ENCODE measurements around the gene ADD2.

The ADD2 gene

DNA sequence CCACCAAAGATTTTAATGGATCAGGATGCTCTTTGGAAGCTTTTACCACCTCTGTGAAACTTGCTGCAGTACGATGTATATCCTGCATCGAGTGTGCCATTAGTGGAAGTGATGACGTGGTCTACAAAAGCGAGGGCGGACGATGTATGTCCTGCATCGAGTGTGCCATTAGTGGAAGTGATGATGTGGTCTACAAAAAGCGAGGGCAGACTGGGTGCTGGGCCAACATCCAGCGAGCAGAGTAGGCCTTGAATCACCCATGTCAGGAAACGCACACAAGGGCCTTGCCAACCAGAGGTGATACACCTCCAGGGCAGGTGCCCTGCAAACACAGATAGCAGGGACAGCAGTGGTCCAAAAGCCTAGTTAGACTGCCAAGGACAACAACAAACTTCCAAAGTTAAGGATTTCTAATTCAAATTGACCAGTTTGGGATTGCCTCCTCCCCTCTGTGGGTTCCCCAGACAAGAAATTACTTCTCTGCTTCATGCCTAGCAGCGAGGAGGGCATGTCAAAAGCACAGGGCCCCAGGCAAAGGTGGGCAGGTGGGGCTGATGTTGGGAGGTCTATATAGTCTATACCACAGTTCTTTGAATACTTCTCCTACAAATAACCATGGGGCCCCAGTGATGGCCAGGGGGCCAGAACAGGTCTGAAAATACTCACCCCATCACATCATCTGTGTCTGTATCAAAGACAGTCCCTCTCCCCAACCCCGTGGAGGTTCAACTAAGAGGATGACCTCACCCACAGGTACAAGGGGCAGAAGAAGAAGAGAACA, 70.2 kb downstream of the ADD2 start:
- no peak for DNase-seq

GRCh38 chr2:70696142-70696541, 71.9 kb downstream of the ADD2 start:
- DNase-seq = no peak

GRCh38 chr2:70692256-70692655, 75.7 kb downstream of the ADD2 start:
- DNase-seq = no peak

- DNase-seq = no peak
Observed at GRCh38 chr2:70691497-70692140, 76.4 kb downstream of the ADD2 start.

DNA sequence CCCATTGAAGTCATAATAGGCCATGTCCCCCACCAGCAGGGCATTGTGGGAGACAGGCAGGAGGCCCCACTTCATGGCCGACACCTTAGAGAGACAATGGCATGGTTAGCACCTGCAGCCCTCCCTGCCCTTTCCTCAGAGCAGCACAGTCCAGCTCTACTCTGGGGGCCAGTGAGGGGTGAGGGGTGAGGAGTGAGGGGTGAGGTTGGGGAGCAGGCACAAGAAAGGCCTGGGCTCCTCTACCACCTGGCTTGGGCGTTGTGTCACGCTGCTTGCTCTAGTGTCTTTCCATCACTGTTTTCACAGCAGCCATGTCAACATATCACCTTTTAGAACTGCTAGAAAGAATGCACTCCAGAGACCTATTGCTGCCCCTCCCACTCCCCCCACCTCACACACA, 77.2 kb downstream of the ADD2 start:
- DNase-seq = no peak

GRCh38 chr2:70688427-70688826, 79.6 kb downstream of the ADD2 start:
- no peak for DNase-seq

DNA sequence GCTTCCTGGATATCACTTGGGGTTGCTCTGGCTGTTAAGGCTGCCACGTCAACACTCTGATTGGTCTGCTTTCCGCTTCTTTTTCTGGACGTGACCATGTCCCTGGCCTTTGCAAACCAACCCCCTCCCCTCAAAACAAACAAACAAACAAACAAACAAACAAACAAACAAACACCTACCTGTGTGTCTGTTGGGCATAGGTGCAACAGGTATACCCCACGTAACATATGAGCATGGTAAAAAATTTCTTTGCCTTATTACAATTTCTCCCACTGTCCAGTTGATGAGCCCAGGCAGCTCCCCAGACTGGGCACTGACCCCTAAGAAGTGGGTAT, 80.6 kb downstream of the ADD2 start:
- no peak for DNase-seq

- DNase-seq = peak; percentile 77
Observed at GRCh38 chr2:70686577-70687460, 81.2 kb downstream of the ADD2 start.

DNA sequence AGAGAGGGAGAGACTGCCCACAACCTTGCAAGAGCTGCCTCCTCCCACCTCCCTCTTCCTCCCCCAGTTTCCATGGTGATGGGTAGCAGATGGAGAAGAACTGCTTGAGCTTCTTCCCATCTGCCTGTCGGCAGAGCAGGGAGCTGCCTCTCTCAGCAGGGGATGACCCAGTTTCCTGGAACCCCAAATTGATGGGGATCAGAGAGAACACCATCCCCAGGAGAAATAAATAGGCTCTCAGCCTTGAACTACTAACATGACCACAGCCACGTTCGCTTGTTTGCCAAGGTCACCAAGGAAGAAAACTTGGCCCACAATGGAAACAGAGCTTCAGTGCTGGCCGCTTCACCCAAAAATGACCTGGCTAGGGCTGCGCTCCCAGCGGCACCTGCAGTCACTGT, 82.2 kb downstream of the ADD2 start:
- DNase-seq = peak; percentile 97

DNA sequence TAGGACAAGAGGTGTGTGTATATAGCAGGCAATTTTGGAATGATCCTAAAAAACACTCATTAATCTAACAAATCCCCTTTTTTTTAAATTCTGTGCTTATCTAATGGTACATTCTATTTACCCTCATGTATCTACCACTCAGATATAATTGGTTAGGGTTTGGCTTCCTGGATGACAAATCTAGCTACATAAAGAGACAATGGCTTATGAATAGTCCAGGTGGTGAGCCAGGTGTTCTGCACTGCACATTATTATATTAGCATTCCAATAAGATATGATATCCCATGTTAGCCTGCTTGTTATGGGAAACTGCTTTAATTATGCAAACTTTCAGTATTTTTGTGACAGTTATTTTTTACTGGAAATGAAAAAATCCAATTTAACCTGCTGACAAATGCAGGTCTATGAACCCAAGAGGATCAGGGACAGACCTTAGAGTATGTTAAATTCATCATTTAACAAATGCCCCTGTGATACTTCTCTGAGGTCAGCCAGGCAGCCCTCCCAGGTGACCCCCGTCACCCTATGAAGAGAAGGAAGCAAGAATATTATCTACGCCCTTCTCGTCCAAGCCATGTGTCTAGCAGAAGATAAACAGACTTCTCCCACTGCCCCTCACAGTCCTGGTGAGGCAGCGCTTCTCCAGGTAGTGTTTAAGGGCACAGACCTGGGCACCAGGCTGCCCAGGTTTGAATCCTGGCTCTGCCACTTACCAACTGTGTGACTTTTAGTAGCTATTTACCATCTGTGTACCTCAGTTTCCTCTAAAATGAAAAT, 83.0 kb downstream of the ADD2 start:
- DNase-seq = peak; percentile 33

- DNase-seq = no peak
Observed at GRCh38 chr2:70683455-70683854, 84.5 kb downstream of the ADD2 start.

- no peak for DNase-seq
Observed at GRCh38 chr2:70680735-70681134, 87.3 kb downstream of the ADD2 start.

GRCh38 chr2:70679259-70679658, 88.7 kb downstream of the ADD2 start:
- no peak for DNase-seq

DNA sequence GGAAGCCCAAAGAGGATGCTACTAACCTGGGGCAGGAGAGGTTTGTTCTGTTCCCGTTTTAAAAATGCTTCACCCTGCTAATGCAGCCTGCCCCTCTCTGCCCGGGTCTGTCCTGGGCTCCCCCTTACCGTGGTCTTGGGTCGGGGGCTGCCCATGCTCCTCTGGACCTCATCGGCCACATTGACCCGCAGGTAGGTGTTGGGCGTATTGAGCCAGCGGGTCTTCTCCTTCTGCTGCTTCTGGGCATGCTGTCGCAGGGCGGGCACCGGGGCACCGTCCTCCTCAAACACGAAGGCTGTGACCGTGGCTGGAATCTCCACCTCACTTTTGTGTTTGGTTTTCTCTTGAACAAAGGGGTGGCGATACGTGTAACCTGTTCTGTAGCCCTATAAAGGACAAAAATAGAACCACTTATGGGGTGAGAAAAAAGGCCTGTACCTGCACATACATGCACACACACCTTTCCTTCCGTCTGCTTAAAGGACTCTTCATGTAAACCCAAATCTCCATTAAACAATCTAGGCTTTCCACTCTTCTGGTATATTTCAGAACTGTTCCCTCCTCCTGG, 89.3 kb downstream of the ADD2 start:
- no peak for DNase-seq

- DNase-seq = no peak
Observed at GRCh38 chr2:70676301-70677035, 91.5 kb downstream of the ADD2 start.

DNA sequence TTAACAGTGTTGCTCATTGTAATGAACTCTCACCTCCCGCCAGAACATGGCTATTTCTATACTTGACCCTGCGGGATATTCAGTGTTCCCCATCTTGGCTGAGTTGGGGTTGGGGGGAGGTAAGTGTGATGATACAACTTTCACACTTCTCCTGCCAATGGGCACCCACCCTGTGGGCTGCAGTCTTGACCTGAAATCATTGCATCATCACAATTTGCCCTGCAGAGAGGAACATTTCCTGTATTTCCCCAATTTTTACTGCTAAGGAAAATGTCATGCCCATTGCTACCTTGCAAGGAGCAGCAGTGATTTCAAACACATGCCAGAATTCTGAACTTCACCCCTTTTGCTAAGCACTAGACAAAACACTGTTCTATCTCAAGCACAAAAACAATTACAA, 92.1 kb downstream of the ADD2 start:
- DNase-seq = no peak

- no peak for DNase-seq
Observed at GRCh38 chr2:70674636-70675430, 93.2 kb downstream of the ADD2 start.

GRCh38 chr2:70673041-70673647, 94.9 kb downstream of the ADD2 start:
- peak; percentile 81 for DNase-seq

GRCh38 chr2:70671092-70671675, 96.8 kb downstream of the ADD2 start:
- DNase-seq = no peak

DNA sequence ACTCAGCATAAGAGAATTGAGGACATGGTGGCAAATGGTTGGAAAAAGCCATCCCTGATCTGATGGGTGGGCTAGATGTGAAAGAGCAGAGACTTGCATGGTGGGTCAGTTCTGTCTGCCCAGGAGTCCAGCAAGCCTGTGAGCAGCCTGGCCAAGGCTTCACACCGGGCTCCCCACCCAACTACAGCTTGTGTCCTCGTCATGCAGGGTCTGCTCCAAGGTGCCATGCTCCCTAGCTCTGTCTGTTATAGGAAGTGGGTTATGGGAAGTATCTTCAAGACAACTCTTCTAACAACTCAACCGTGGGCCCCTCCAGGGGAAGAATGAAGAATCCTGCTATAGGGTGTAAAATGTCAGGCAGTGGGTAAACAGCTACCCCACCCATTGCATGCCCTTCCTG, 97.4 kb downstream of the ADD2 start:
- DNase-seq = no peak

Data from NCI-H2171 (cell line).